ENCODE data around the gene NFATC1. TPM values are rescaled to one million over a fixed set of nuclear protein-coding genes. Genes with fewer than 3 reads are reported as not detected.

The NFATC1 gene
- total RNA-seq, 4 donors from 2014 or later = 13.9 to 24.3 (median 16.7) TPM

DNA sequence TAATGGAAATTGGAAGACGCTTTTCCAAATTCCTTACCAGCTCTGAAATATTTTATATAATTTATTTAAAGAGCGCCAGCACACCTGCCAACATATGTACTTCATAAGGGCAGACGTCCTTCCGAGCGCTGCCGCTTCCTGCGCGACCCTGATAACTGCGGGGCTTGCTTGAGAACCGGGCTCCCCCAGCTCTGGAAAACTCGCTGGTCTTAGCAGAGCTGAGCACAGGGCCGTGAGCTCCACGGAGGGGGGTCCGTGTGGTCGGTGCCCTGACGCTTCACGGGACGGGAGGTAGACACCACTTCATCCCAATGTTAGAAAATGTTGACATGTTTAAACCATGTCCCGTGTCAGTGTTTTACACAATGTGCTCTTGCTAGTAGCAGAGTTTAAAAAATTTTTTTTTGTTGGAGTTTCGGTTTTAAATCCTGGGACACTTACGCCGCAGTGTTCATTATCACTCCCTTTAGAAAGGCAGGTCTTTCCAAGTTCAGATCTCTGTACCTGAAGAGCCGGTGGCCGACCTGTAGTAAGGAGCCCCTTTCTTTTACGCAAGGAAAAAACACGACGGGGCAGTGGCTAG lies 1.6 kb downstream of the NFATC1 start:
- Histone ChIP-seq H3K27ac (no peak overlapping the region), H3K36me3 (no peaks in the 10 kb centered on the region), H3K27me3 (no peaks in the 10 kb centered on the region), H3K9me3 (no peaks in the 10 kb centered on the region), H3K4me3 (peak overlapping the region; percentile 58), H3K4me1 (peaks cover 75% of the 10 kb centered on the region)
- 81% methylated on average over 27 of the region's 27 CpGs for WGBS
- TF ChIP-seq POLR2AphosphoS5 (IDR thresholded peaks at IDR 0.05) = no peak
- TF ChIP-seq, protein P1, sequence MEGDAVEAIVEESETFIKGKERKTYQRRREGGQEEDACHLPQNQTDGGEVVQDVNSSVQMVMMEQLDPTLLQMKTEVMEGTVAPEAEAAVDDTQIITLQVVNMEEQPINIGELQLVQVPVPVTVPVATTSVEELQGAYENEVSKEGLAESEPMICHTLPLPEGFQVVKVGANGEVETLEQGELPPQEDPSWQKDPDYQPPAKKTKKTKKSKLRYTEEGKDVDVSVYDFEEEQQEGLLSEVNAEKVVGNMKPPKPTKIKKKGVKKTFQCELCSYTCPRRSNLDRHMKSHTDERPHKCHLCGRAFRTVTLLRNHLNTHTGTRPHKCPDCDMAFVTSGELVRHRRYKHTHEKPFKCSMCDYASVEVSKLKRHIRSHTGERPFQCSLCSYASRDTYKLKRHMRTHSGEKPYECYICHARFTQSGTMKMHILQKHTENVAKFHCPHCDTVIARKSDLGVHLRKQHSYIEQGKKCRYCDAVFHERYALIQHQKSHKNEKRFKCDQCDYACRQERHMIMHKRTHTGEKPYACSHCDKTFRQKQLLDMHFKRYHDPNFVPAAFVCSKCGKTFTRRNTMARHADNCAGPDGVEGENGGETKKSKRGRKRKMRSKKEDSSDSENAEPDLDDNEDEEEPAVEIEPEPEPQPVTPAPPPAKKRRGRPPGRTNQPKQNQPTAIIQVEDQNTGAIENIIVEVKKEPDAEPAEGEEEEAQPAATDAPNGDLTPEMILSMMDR (IDR thresholded peaks at IDR 0.05) = no peak
- no peak for TF ChIP-seq EP300 (IDR thresholded peaks at IDR 0.05)
- no peak for TF ChIP-seq POLR2A (IDR thresholded peaks at IDR 0.05)
- peak in 1 of 2 donors; percentile 51 for DNase-seq (ENCODE audit: low spot score in 2 of 2)

DNA sequence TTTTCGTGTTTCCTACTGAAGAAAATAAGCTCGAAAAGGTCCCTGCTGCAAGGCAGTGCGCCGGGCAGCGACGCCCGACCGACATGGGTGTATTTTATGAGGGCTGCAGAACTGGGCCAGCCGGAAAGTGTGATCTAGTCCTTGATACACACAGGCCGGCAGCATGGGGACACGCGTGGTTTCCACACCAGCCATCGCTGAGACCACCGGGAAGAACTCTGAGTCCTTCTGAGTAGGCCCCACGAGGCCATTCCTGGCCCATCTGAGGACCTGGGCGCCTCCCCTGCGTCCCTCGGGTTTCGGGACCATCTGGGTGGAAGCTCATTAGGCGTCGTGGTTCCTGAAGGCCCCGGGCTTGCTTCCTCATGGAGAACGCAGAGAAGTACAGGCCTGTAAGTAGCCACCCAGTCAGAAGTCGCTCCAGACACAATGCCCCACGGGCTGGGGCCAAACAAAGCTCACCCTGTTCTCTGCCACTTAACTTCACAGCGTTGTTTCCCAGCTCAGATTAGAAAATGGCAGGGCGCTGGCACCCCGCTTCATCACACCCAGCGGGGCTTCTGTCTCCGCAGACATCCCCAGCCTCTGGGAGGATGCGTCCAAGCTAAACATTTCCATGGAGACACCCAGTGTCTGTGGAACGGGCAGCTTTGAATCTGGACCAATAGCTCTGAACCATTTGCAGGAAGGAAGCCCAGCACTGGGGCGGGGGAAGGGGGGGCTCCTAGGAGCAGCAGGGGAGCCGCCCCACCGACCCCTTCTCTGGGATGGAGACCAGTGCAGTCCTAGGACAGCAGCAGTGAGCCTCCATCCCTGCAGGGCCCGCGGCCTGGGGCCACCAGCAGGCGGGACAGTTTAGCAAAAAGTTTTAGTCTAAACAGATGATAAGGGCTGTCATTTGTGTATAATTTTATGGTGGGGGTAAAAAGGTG lies 2.4 kb downstream of the NFATC1 start:
- TF ChIP-seq POLR2A (IDR thresholded peaks at IDR 0.05) (no peak), POLR2AphosphoS5 (IDR thresholded peaks at IDR 0.05) (no peak), EP300 (IDR thresholded peaks at IDR 0.05) (no peak)
- TF ChIP-seq, protein P1 (IDR thresholded peaks at IDR 0.05) = no peak
- WGBS = 87% methylated on average over 33 of the region's 38 CpGs
- no peaks in the 10 kb centered on the region for H3K36me3 ChIP-seq
- DNase-seq (ENCODE audit: low spot score in 2 of 2) = peak in 1 of 2 donors; percentile 70
- no peaks in the 10 kb centered on the region for H3K27me3 ChIP-seq
- no peak overlapping the region for H3K27ac ChIP-seq
- peak overlapping the region; percentile 58 for H3K4me3 ChIP-seq
- H3K4me1 ChIP-seq = peaks cover 78% of the 10 kb centered on the region
- H3K9me3 ChIP-seq = no peaks in the 10 kb centered on the region

DNA sequence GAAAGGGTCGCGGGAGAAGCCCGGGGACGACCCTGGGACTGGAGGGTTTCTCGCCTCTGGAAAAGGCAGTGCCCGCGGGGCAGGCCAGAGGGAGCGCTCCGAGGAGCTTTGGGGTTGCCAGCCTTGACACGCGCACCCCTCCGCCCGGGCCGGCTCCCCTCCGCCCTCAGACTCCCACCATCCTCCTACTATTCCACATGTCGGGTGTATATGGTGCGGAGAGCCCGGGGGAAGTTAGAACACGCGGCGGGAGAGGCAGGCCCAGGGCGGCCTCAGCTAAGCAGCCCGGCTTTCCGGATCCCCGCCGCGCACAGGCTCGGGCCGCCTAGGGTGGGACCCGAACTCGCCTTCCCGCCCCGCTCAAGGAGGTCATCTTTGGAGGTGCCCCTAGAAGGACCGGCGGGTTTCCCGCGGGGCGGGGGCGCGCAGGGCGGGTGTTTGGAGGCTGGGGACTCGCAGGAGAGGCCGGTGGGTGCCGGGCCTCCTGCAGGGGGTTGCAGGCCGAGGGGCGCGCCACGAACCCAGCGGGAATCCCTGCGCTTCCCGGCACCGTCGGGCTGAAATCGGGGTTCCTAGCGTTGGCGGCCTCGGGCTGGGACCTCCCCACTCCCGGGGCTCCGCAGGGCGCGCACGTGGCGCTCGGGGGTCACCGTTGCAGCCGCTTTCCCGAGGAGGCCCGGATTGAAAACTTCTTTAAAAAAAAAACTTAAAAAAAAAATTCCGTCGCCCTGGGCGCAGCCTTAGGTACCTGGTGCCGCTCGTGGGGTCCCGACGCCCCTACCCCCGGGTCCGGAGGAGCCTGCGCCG lies 3.7 kb downstream of the NFATC1 start:
- peak overlapping the region; percentile 84 for H3K27ac ChIP-seq
- no peaks in the 10 kb centered on the region for H3K27me3 ChIP-seq
- H3K4me3 ChIP-seq = peak overlapping the region; percentile 76
- WGBS = 12% methylated on average over 37 of the region's 79 CpGs
- TF ChIP-seq POLR2A (IDR thresholded peaks at IDR 0.05) (no peak), EP300 (IDR thresholded peaks at IDR 0.05) (no peak), POLR2AphosphoS5 (IDR thresholded peaks at IDR 0.05) (no peak)
- TF ChIP-seq, protein P1 (IDR thresholded peaks at IDR 0.05) = no peak
- peaks cover 83% of the 10 kb centered on the region for H3K4me1 ChIP-seq
- no peaks in the 10 kb centered on the region for H3K36me3 ChIP-seq
- H3K9me3 ChIP-seq = no peaks in the 10 kb centered on the region
- peak in 1 of 2 donors; percentile 76 for DNase-seq (ENCODE audit: low spot score in 2 of 2)

DNA sequence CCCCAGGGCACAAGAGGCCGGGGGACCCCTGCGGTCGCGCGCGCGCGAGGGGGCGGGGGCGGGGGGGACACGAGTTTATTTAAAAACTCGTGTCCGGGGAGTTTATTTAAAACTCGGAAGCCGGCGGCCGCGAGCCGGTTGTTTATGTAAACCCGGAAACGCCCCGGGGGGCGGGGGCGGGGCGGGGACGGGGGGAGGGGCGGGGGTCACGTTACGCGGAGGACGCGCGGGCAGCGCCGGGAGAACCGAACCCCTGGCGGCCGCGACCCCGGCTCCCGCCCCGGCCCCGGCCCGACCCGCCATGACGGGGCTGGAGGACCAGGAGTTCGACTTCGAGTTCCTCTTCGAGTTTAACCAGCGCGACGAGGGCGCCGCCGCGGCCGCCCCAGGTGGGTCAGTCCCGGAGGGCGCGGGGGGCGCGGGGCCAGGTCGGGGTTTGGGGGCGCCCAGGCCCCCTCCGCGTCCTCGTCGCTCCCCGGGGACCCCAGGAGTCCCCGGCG lies 4.4 kb downstream of the NFATC1 start:
- TF ChIP-seq, protein P1 (IDR thresholded peaks at IDR 0.05) = no peak
- no peak for TF ChIP-seq POLR2A (IDR thresholded peaks at IDR 0.05)
- no peak for TF ChIP-seq EP300 (IDR thresholded peaks at IDR 0.05)
- TF ChIP-seq POLR2AphosphoS5 (IDR thresholded peaks at IDR 0.05) = no peak
- Histone ChIP-seq H3K9me3 (no peaks in the 10 kb centered on the region), H3K27me3 (no peaks in the 10 kb centered on the region), H3K36me3 (no peaks in the 10 kb centered on the region), H3K4me1 (peaks cover 83% of the 10 kb centered on the region), H3K27ac (peak overlapping the region; percentile 84), H3K4me3 (peak overlapping the region; percentile 76)
- 0% methylated on average over 11 of the region's 71 CpGs for WGBS
- DNase-seq (ENCODE audit: low spot score in 2 of 2) = peak in 1 of 2 donors; percentile 85

All from suprapubic skin (tissue), 4 donors.